Measurements from ENCODE around the gene HIPK3.
A peak's percentile ranks its signal among the peaks of the same experiment; 100 is the strongest.

HIPK3 gene

GRCh38 chr11:33309118-33309517, 51.9 kb downstream of the HIPK3 start:
- DNase-seq = no peak

- DNase-seq = no peak
Measured at GRCh38 chr11:33310720-33311500, 53.7 kb downstream of the HIPK3 start.

- no peak for DNase-seq
Measured at GRCh38 chr11:33311680-33312079, 54.5 kb downstream of the HIPK3 start.

- no peak for DNase-seq
Measured at GRCh38 chr11:33315822-33316221, 58.6 kb downstream of the HIPK3 start.

GRCh38 chr11:33317662-33318061, 60.5 kb downstream of the HIPK3 start:
- DNase-seq = no peak

GRCh38 chr11:33320016-33320813, 63.0 kb downstream of the HIPK3 start:
- DNase-seq = no peak

- no peak for DNase-seq
Measured at GRCh38 chr11:33320814-33321330, 63.7 kb downstream of the HIPK3 start.

GRCh38 chr11:33321422-33321821, 64.2 kb downstream of the HIPK3 start:
- no peak for DNase-seq

- DNase-seq = no peak
Measured at GRCh38 chr11:33323421-33323820, 66.2 kb downstream of the HIPK3 start.

GRCh38 chr11:33324302-33324985, 67.3 kb downstream of the HIPK3 start:
- no peak for DNase-seq

- DNase-seq = no peak
Measured at GRCh38 chr11:33325451-33325850, 68.3 kb downstream of the HIPK3 start.

GRCh38 chr11:33329705-33330329, 72.6 kb downstream of the HIPK3 start:
- peak; percentile 29 for DNase-seq

GRCh38 chr11:33333816-33334215, 76.6 kb downstream of the HIPK3 start:
- no peak for DNase-seq

- DNase-seq = no peak
Measured at GRCh38 chr11:33334627-33335026, 77.4 kb downstream of the HIPK3 start.

- no peak for DNase-seq
Measured at GRCh38 chr11:33339247-33339646, 82.1 kb downstream of the HIPK3 start.

- DNase-seq = no peak
Measured at GRCh38 chr11:33344611-33345010, 87.4 kb downstream of the HIPK3 start.

GRCh38 chr11:33347490-33348125, 90.4 kb downstream of the HIPK3 start:
- no peak for DNase-seq

GRCh38 chr11:33350287-33350686, 93.1 kb downstream of the HIPK3 start:
- DNase-seq = no peak

GRCh38 chr11:33358150-33358831, 101.1 kb downstream of the HIPK3 start:
- DNase-seq = no peak

GRCh38 chr11:33360642-33361041, 103.5 kb downstream of the HIPK3 start:
- no peak for DNase-seq

GRCh38 chr11:33362051-33362910, 105.1 kb downstream of the HIPK3 start:
- no peak for DNase-seq
